AG09319 (cell line): ENCODE results near the gene KAT6B.
"Not testable (repeated sequence)": the region's sequence is repeated elsewhere in the genome, so short reads cannot be mapped to it uniquely, and the experiment has no call there.

ENCODE experiments used
- DNase-seq: peaks from one replicate; pipeline ENCODE4 v3.0.0-alpha.2; 2010; ENCODE audit warnings: low read depth; ENCODE audit errors: extremely low read depth
- CTCF ChIP-seq: IDR thresholded peaks from 2 replicates; pipeline ENCODE4 v1.5.1; 2011; ENCODE audit warnings: low read depth, mild to moderate bottlenecking, inconsistent platforms, low read length, moderate library complexity

The KAT6B gene

GRCh38 chr10:74891053-74891452, 64.7 kb downstream of the KAT6B start:
- TF ChIP-seq CTCF = no peak

GRCh38 chr10:74892839-74893238, 66.4 kb downstream of the KAT6B start:
- no peak for DNase-seq

More at GRCh38 chr10:74891053-74891452, 64.7 kb downstream of the KAT6B start:
- no peak for DNase-seq

GRCh38 chr10:74893329-74893728, 66.9 kb downstream of the KAT6B start:
- not testable (repeated sequence) for DNase-seq

More at GRCh38 chr10:74892839-74893238, 66.4 kb downstream of the KAT6B start:
- no peak for TF ChIP-seq CTCF

- no peak for TF ChIP-seq CTCF
These were observed 70.6 kb downstream of the KAT6B start for GRCh38 chr10:74896788-74897527.

GRCh38 chr10:74898201-74898976, 72.0 kb downstream of the KAT6B start:
- TF ChIP-seq CTCF = no peak
- DNase-seq = no peak

More at GRCh38 chr10:74896788-74897527, 70.6 kb downstream of the KAT6B start:
- no peak for DNase-seq

- DNase-seq = no peak
These were observed 73.9 kb downstream of the KAT6B start for GRCh38 chr10:74900297-74900696.

GRCh38 chr10:74901301-74901700, 74.9 kb downstream of the KAT6B start:
- no peak for DNase-seq
- TF ChIP-seq CTCF = no peak

More at GRCh38 chr10:74900297-74900696, 73.9 kb downstream of the KAT6B start:
- TF ChIP-seq CTCF = no peak
